ENCODE data around the gene IFNLR1. TPM values are rescaled to one million over a fixed set of nuclear protein-coding genes. Genes with fewer than 3 reads are reported as not detected.

IFNLR1 gene
- total RNA-seq, 2 experiments from 2014 or later, result 6.2 to 7.9 TPM

DNA sequence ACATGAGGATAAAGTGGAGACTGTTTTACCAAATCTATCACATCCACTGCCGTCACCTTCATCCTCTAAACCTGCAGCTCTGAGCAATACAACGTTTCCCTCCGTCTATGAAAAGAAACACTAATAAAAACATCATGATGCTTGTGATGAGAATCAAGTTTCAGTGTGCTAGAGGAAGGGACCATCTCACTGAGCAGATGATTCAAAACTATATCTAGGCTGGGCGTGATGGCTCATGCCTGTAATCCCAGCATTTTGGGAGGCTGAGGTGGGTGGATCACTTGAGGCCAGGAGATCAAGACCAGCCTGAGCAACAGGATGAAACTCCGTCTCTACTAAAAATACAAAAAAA, 60.4 kb downstream of the IFNLR1 start:
- DNase-seq (no peak), ATAC-seq (ENCODE audit: low read depth) (no peak)
- Mint-ChIP-seq H3K4me3 (no peak overlapping the region), H3K27me3 (peaks cover 8% of the 10 kb centered on the region), H3K27ac (no peak overlapping the region), H3K36me3 (no peaks in the 10 kb centered on the region), H3K9me3 (peaks cover 2% of the 10 kb centered on the region), H3K4me1 (no peaks in the 10 kb centered on the region)
- POLR2A ChIA-PET, result no interaction called here

DNA sequence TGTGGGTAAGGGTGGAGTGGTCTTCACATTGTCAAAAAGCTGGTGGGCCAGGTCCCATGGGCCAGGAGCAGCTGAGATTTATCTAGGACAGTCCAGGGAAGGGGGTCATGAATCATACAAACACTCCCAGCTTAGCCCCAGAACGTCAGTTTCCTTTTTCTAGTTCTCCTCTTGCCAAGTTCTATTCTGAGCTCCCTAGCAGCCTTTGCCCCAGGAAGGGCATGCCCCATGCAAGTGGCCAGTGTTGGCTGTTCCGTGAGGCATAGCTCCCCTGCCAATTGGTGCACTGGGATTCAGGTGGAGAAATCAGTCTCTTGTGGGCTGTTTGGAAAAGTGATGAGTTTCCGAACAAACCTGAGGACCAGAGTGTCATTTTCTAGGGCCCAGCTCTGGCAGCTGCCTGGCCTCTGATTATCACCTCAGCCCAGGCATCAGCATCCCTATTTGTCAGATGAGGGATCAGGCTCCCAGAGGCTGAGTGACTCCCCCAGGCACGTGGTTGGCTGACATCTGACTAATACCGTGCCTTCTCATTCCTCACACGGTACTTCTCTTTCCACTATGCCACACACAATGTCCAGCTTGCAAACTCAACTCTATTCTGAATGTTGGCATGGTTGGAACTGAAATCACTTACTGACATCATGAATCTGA, 60.9 kb downstream of the IFNLR1 start:
- Mint-ChIP-seq H3K36me3 (no peaks in the 10 kb centered on the region), H3K9me3 (peaks cover 2% of the 10 kb centered on the region), H3K4me3 (no peak overlapping the region), H3K27ac (no peak overlapping the region), H3K4me1 (no peaks in the 10 kb centered on the region), H3K27me3 (peaks cover 8% of the 10 kb centered on the region)
- no peak for ATAC-seq (ENCODE audit: low read depth)
- no peak for DNase-seq
- POLR2A ChIA-PET, result no interaction called here

DNA sequence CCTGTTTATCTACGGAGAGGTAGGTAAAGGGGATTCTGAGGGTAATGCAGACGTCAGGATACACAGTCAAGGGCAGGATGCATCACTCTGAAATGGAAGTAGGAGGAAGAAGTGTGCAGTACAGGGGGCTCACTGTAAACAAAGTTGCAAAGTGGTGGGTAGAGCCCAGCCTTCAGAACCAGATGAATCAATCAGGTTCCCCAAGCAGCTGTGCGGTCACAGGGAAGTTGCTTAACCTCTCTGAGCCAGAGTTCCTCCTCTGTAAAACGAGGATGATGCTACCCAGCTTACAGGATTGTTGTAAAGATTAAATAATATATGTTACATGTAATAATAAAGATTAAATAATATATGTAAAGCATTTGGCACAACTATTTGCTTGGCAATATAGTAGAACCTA, 61.6 kb downstream of the IFNLR1 start:
- POLR2A ChIA-PET, result no interaction called here
- no peaks in the 10 kb centered on the region for H3K4me1 Mint-ChIP-seq
- H3K9me3 Mint-ChIP-seq, result peaks cover 2% of the 10 kb centered on the region
- no peak overlapping the region for H3K27ac Mint-ChIP-seq
- H3K27me3 Mint-ChIP-seq, result peaks cover 8% of the 10 kb centered on the region
- DNase-seq (no peak), ATAC-seq (ENCODE audit: low read depth) (no peak)
- H3K36me3 Mint-ChIP-seq, result no peaks in the 10 kb centered on the region
- no peak overlapping the region for H3K4me3 Mint-ChIP-seq

DNA sequence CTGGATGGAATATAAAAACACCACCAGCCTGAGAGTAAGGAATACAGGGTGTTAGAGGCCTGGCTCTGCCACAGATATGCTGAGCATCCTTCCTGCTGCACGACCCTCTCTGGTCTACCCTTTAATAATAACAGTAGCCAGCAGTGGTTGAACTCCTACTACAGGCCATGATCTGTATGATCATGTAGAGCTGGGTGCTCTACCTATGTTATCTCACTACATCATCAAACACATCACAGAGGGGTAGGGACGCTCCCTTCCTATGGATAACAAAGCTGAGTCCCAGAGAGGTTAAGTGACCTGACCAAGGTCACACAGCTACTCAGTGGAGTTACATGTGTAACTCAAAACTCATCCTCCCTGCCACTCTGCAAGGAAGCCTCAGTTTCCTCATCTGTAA, 62.1 kb downstream of the IFNLR1 start:
- peaks cover 8% of the 10 kb centered on the region for H3K27me3 Mint-ChIP-seq
- ATAC-seq (ENCODE audit: low read depth), result no peak
- POLR2A ChIA-PET, result no interaction called here

DNA sequence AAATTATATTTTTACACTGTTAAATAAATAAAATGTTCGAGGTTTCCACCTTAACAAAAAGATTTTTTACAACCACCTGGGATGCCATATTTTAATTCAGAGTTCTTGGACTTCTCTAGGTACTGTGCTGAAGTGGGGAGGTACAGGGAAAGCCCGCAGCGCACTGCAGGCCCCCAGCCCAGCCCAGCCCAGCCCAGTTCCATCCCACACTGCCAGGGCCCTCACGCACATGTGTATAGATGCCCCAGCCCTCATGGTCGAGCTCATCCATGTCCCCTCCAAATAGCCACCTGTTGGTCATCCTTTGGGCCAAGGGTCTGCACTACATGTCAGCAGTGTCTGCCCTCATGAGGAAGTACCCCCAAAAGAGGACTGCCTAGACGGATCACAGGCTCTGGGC, 63.5 kb downstream of the IFNLR1 start:
- no peak for DNase-seq
- Mint-ChIP-seq H3K4me3 (no peak overlapping the region), H3K27me3 (peaks cover 2% of the 10 kb centered on the region), H3K9me3 (no peaks in the 10 kb centered on the region), H3K4me1 (no peaks in the 10 kb centered on the region), H3K27ac (no peak overlapping the region), H3K36me3 (no peaks in the 10 kb centered on the region)
- no peak for ATAC-seq (ENCODE audit: low read depth)
- POLR2A ChIA-PET, result no interaction called here

More for the DNA sequence above, 62.1 kb downstream of the IFNLR1 start:
- Mint-ChIP-seq H3K4me1 (no peaks in the 10 kb centered on the region), H3K4me3 (no peak overlapping the region), H3K9me3 (peaks cover 2% of the 10 kb centered on the region), H3K27ac (no peak overlapping the region), H3K36me3 (no peaks in the 10 kb centered on the region)
- no peak for DNase-seq

DNA sequence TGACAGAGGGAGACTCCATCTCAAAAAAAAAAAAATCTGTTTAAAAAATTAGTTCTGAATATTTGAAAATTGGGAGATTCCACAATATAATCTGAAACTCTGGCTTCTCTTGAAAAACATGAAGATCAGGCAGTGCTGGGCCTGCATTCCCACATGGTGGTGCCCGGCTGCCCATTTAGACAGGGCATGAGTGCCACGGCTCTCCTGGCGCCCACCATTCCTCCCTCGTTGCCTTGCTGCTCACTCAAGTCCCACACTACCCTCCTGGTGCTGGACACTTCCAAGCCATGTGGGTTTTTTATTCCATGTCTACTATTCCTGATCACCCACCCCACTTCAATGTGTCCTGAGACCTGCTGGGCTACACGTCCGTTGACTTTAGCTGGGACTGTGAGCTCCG, 64.3 kb downstream of the IFNLR1 start:
- Mint-ChIP-seq H3K4me1 (no peaks in the 10 kb centered on the region), H3K9me3 (no peaks in the 10 kb centered on the region), H3K27me3 (peaks cover 4% of the 10 kb centered on the region), H3K4me3 (no peak overlapping the region), H3K27ac (no peak overlapping the region), H3K36me3 (no peaks in the 10 kb centered on the region)
- no peak for DNase-seq
- no peak for ATAC-seq (ENCODE audit: low read depth)
- POLR2A ChIA-PET, result no interaction called here

DNA sequence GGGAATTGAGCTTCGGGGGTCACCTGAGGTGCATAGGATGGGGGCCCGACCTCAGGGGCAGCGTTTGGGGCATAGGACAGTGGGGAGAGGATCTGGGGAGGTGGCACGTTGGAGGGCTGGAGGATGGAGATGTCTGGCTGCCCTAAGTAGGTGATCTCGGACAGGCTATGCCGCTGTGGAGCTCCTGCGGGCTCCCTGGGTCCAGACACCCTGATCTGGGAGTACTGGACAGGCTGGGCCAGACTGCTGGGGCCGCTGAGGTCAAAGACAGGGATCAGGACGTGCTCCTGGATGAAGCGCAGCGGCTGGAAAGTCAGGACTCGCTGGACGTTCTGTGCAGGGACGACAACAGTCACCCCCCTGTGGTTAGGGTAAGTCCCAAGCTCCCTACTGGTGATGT, 65.7 kb downstream of the IFNLR1 start:
- H3K27ac Mint-ChIP-seq, result no peak overlapping the region
- ATAC-seq (ENCODE audit: low read depth), result no peak

DNA sequence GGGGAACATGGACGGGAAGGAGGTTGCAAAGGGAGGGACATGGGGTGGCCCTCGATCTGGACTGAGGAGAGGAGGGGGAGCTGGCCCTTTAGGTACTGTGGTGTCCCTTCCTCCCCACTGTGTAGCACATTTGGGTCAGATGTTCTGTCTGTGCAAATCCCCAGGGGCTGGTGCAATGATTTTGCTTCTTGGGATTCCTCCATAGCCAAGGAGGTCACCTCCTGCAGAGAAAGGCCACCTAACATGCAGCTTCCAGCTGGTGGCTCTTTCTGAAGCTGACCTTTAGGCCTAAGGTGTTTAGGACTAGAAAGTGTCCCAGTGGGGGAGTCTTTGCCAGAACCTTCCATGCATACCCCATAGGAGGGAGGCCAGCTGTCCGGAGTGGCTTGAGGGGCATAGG, 66.1 kb downstream of the IFNLR1 start:
- POLR2A ChIA-PET, result no interaction called here
- H3K4me1 Mint-ChIP-seq, result no peaks in the 10 kb centered on the region
- no peaks in the 10 kb centered on the region for H3K36me3 Mint-ChIP-seq
- peaks cover 13% of the 10 kb centered on the region for H3K27me3 Mint-ChIP-seq
- H3K27ac Mint-ChIP-seq, result no peak overlapping the region
- H3K9me3 Mint-ChIP-seq, result no peaks in the 10 kb centered on the region
- DNase-seq (no peak), ATAC-seq (ENCODE audit: low read depth) (no peak)
- no peak overlapping the region for H3K4me3 Mint-ChIP-seq

More for the DNA sequence above, 65.7 kb downstream of the IFNLR1 start:
- Mint-ChIP-seq H3K27me3 (peaks cover 11% of the 10 kb centered on the region), H3K9me3 (no peaks in the 10 kb centered on the region), H3K4me3 (no peak overlapping the region), H3K4me1 (no peaks in the 10 kb centered on the region), H3K36me3 (no peaks in the 10 kb centered on the region)
- DNase-seq, result no peak
- POLR2A ChIA-PET, result no interaction called here

DNA sequence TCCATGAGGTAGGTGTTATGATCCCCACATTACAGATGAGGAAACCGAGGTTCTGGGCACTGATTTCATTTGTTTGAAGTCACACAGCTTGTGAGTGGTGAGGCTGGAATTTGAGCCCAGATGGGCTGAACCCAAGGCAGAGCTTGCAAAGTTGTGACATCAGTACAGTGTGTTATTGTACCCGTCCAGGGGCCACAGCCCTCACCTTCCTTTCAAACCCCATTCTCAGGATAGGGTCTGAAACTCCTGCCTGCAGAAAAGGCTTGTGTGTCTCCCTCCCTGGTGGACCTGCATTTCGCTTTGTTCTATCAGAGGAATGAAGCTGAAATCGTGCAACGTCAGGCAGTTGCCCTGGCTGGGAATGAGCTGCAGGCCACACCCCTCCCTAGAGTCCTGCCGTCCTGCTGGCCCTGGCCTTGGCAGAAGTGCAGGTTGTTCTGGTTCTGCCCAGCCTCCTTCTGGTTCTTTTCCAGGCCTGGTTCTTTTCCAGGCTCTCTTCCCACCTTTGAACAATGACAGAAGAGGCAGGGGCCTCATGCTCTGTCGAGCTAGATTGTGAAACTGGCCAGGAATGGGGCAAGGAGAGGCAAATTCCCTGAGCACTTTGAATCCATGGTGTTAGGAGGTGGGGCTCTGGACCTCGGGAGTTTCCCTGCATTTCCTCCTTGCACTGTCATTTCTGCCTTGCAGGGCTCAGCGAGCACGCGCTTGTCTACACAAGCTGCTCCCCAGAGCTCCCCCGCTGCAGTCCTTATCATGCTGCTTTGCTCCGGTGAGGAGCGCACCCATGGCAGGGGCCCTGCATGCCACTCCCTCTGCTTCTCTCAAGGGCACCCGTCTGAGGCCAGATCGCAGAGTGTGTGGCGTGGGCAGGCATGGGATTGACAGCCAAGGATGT, 67.0 kb downstream of the IFNLR1 start:
- H3K4me1 Mint-ChIP-seq, result no peaks in the 10 kb centered on the region
- POLR2A ChIA-PET, result no interaction called here
- H3K36me3 Mint-ChIP-seq, result no peaks in the 10 kb centered on the region
- no peak overlapping the region for H3K4me3 Mint-ChIP-seq
- H3K27ac Mint-ChIP-seq, result no peak overlapping the region
- ATAC-seq (ENCODE audit: low read depth) (no peak), DNase-seq (no peak)
- H3K9me3 Mint-ChIP-seq, result no peaks in the 10 kb centered on the region
- peaks cover 11% of the 10 kb centered on the region for H3K27me3 Mint-ChIP-seq

DNA sequence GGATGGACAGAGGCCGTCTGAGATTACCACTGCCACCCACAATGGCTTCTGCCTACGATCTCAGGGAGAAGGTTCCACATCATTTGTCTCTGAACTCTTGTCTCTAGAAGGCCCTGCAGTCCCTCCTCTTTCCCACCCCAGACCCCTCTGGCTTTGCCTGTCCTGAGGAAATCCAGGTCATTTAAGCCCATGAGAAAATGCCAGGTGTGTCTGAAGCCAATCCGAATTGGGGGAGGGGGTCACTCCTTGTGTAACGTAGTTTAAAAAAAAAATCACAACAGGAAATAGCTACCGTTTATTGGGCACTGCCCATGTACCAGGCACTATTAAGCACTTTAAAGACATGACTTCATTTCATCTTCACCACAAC, 67.6 kb downstream of the IFNLR1 start:
- Mint-ChIP-seq H3K36me3 (no peaks in the 10 kb centered on the region), H3K4me3 (no peak overlapping the region), H3K4me1 (no peaks in the 10 kb centered on the region), H3K27me3 (peaks cover 11% of the 10 kb centered on the region), H3K27ac (no peak overlapping the region), H3K9me3 (no peaks in the 10 kb centered on the region)
- POLR2A ChIA-PET, result no interaction called here
- no peak for DNase-seq
- no peak for ATAC-seq (ENCODE audit: low read depth)

DNA sequence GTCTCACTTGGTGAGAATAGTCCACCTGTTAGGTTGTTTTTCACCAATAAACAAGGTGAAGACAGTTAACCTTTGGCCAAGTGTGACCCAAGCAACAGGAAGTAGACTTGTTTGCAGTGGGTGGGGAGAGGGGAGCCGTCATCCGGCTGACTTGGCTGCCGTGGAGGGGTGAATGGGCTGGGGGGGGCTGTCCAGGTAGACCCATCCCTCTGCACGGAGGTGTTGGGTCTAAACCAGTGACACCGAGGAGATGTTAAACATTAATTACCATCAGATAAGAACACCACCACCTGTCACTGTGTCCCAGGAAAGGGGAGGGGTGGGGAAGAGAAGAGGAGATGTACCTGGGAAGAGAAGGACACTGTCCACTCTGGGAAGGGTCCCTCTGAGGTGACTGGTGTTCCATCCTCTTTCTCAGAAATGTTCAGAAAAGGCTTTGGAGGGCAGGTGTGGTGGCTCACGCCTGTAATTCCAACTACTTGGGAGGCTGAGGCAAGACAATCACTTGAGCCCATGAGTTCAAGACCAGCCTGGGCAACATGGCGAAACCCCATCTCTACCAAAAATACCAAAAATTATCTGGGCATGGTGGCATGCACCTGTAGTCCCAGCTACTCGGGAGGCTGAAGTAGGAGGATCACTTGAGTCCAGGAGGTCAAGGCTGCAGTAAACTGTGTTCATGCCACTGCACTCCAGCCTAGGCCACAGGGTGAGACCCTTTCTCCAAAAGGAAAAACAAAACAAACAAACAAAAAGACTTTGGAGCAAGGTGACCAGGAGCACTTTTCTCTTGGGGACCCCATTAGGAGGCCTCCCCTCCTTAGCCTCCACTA, 68.5 kb downstream of the IFNLR1 start:
- POLR2A ChIA-PET, result no interaction called here
- no peaks in the 10 kb centered on the region for H3K36me3 Mint-ChIP-seq
- H3K9me3 Mint-ChIP-seq, result no peaks in the 10 kb centered on the region
- no peak overlapping the region for H3K4me3 Mint-ChIP-seq
- H3K27me3 Mint-ChIP-seq, result peaks cover 13% of the 10 kb centered on the region
- H3K27ac Mint-ChIP-seq, result no peak overlapping the region
- no peak for ATAC-seq (ENCODE audit: low read depth)
- H3K4me1 Mint-ChIP-seq, result no peaks in the 10 kb centered on the region
- no peak for DNase-seq

DNA sequence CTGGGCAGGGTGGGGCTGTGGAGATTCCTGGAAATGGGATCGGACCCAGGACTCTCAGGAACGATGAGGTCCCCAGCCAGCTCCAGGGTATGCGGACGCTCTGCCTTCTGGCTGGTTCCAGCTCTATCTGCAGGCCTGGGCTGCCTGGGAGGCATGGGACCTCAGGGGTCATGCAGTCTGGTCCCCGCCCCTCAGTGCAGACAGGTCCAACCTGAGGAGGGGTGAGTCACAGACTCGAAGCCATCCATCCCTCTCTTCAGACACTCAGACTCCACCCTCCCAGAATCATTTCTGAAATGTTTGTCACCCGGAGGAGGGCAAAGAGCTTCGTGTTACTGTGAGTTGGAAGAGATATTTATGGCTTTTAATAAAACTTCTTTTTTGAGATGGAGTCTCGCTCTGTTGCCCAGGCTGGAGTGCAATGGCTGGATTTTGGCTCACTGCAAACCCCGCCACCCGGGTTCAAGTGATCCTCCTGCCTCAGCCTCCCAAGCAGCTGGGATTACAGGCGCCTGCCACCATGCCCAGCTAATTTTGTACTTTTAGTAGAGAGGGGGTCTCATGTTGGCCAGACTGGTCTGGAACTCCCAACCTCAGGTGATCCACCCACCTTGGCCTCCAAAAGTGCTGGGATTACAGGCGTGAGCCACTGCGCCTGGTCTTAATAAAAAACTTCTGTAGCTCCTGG, 69.2 kb downstream of the IFNLR1 start:
- H3K9me3 Mint-ChIP-seq, result no peaks in the 10 kb centered on the region
- H3K4me1 Mint-ChIP-seq, result no peaks in the 10 kb centered on the region
- DNase-seq (no peak), ATAC-seq (ENCODE audit: low read depth) (no peak)
- peaks cover 17% of the 10 kb centered on the region for H3K27me3 Mint-ChIP-seq
- no peaks in the 10 kb centered on the region for H3K36me3 Mint-ChIP-seq
- H3K27ac Mint-ChIP-seq, result no peak overlapping the region
- POLR2A ChIA-PET, result no interaction called here
- no peak overlapping the region for H3K4me3 Mint-ChIP-seq

DNA sequence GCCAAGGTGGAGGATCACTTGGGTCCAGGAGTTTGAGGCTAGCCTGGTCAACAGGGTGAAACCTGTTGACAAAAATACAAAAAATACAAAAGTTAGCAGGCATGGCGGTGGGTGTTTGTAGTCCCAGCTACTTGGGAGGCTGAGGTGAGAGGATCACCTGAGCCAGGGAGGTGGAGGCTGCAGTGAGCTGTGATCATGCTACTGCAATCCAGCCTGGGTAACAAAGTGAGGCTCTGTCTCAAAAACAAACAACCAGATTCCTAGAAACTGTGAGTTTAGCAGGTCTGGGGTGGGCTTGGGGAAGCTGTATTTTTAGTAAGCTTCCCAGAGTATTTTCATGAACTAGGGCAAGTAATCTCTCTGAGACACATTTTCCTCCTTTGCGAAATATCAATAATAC, 70.0 kb downstream of the IFNLR1 start:
- POLR2A ChIA-PET, result no interaction called here
- no peak overlapping the region for H3K27ac Mint-ChIP-seq
- peaks cover 5% of the 10 kb centered on the region for H3K4me1 Mint-ChIP-seq
- H3K27me3 Mint-ChIP-seq, result peaks cover 22% of the 10 kb centered on the region
- H3K9me3 Mint-ChIP-seq, result no peaks in the 10 kb centered on the region
- ATAC-seq (ENCODE audit: low read depth), result no peak
- no peak for DNase-seq
- no peak overlapping the region for H3K4me3 Mint-ChIP-seq
- H3K36me3 Mint-ChIP-seq, result no peaks in the 10 kb centered on the region

All from activated naive CD8-positive, alpha-beta T cell treated with anti-CD3 and anti-CD28 coated beads, Interleukin-2, amount 10 ng/mL, durations not matched to agents 7 days and 5 days (primary cell).